Measurements from ENCODE around the gene MAP7.
A peak's percentile ranks its signal among the peaks of the same experiment; 100 is the strongest.

DNA sequence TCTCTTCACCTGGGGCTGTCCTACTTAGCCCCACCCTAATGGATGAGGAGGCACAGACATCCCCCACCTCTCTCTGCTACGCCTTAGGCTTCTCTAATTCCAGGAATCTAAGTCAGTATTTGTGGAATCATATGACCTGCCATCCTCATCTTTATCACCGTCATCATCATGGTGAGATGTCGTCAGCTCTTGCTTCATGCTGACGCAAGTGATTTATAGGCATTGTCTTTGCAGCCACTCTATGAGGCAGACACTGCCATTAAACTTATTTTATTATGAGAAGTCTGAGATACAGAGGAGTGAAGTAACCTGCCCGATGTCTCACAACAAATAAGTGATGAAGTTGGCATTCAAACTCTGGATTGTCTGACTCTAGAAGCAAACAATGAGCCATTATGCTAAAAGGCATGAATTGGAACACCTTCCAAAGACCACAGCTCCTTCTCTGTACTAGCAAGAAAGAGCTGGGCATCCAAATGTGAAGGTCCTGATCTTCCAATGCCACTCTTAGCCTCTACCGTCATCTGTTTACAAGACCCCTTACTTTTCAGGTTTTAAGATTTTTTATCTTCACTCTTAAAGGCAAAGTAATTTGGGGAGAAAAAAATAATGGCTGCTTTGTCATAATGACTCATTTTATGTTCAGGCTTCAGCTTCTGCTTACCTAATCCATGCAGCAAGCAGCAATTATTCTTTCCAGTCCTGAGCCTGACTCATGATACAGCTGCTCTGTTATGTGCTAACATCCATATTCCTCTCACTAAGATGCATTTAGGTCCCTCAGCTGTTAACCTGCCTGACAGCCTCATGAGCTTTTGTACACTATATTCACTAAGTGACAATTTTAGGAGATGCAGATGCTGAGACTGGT is 146.9 kb downstream of the MAP7 start:
- TF ChIP-seq, protein P1, sequence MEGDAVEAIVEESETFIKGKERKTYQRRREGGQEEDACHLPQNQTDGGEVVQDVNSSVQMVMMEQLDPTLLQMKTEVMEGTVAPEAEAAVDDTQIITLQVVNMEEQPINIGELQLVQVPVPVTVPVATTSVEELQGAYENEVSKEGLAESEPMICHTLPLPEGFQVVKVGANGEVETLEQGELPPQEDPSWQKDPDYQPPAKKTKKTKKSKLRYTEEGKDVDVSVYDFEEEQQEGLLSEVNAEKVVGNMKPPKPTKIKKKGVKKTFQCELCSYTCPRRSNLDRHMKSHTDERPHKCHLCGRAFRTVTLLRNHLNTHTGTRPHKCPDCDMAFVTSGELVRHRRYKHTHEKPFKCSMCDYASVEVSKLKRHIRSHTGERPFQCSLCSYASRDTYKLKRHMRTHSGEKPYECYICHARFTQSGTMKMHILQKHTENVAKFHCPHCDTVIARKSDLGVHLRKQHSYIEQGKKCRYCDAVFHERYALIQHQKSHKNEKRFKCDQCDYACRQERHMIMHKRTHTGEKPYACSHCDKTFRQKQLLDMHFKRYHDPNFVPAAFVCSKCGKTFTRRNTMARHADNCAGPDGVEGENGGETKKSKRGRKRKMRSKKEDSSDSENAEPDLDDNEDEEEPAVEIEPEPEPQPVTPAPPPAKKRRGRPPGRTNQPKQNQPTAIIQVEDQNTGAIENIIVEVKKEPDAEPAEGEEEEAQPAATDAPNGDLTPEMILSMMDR (IDR thresholded peaks at IDR 0.05): no peak
- TF ChIP-seq PHF8 (IDR thresholded peaks at IDR 0.05; ENCODE audit: borderline replicate concordance, low read depth) (no peak), EHMT2 (IDR thresholded peaks at IDR 0.05; ENCODE audit: low read depth) (no peak), RFX5 (IDR thresholded peaks at IDR 0.05) (peak; percentile 51; the same call in 1 of the 2 replicates), RAD21 (conservative IDR thresholded peaks at IDR 0.05 in 1 of 2, IDR thresholded peaks at IDR 0.05 in 1 of 2) (peak; percentile 20 to 50; a peak in 4 of 5 replicates), EP300 (IDR thresholded peaks at IDR 0.05) (peak; percentile 100; a peak in 4 of 5 replicates), POLR2A (IDR thresholded peaks at IDR 0.05; ENCODE audit: low read length) (no peak), RCOR1 (IDR thresholded peaks at IDR 0.05; ENCODE audit: low read depth, low read length) (no peak), SREBF2 (IDR thresholded peaks at IDR 0.05) (no peak), KDM1A (IDR thresholded peaks at IDR 0.05; ENCODE audit: low read depth) (no peak)
- TF ChIP-seq, protein P2, sequence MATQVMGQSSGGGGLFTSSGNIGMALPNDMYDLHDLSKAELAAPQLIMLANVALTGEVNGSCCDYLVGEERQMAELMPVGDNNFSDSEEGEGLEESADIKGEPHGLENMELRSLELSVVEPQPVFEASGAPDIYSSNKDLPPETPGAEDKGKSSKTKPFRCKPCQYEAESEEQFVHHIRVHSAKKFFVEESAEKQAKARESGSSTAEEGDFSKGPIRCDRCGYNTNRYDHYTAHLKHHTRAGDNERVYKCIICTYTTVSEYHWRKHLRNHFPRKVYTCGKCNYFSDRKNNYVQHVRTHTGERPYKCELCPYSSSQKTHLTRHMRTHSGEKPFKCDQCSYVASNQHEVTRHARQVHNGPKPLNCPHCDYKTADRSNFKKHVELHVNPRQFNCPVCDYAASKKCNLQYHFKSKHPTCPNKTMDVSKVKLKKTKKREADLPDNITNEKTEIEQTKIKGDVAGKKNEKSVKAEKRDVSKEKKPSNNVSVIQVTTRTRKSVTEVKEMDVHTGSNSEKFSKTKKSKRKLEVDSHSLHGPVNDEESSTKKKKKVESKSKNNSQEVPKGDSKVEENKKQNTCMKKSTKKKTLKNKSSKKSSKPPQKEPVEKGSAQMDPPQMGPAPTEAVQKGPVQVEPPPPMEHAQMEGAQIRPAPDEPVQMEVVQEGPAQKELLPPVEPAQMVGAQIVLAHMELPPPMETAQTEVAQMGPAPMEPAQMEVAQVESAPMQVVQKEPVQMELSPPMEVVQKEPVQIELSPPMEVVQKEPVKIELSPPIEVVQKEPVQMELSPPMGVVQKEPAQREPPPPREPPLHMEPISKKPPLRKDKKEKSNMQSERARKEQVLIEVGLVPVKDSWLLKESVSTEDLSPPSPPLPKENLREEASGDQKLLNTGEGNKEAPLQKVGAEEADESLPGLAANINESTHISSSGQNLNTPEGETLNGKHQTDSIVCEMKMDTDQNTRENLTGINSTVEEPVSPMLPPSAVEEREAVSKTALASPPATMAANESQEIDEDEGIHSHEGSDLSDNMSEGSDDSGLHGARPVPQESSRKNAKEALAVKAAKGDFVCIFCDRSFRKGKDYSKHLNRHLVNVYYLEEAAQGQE (IDR thresholded peaks at IDR 0.05): no peak
